ENCODE data around the gene LMOD3.

Gene LMOD3

GRCh38 chr3:69165744-69166143 lies 43.3 kb upstream of the LMOD3 start:
- Histone ChIP-seq H3K9ac (ENCODE audit: low read length) (no peak overlapping the region), H3K9me3 (ENCODE audit: insufficient read depth, low read length) (no peaks in the 10 kb centered on the region), H3K27me3 (ENCODE audit: low read length) (no peaks in the 10 kb centered on the region), H3K79me2 (ENCODE audit: insufficient read depth, low read length) (no peaks in the 10 kb centered on the region), H3K9me2 (replicated peaks; ENCODE audit: insufficient read depth, low read length) (no peaks in the 10 kb centered on the region), H3K36me3 (ENCODE audit: low read length) (no peaks in the 10 kb centered on the region), H3K27ac (ENCODE audit: low read depth, low read length) (no peak overlapping the region), H2AFZ (ENCODE audit: low read depth, low read length, severe bottlenecking) (no peak overlapping the region), H3K4me3 (ENCODE audit: insufficient read depth, low read length, poor library complexity, severe bottlenecking) (no peak overlapping the region), H3F3A (ENCODE audit: insufficient read depth) (no peaks in the 10 kb centered on the region), H4K20me1 (ENCODE audit: low read depth, low read length) (no peaks in the 10 kb centered on the region), H3K4me2 (ENCODE audit: low read depth, low read length, poor library complexity, severe bottlenecking) (no peak overlapping the region)
- TF ChIP-seq EZH2phosphoT487 (conservative IDR thresholded peaks at IDR 0.05; ENCODE audit: low read length) (no peak), CTCF (IDR thresholded peaks at IDR 0.05; ENCODE audit: insufficient read depth, low read length, poor library complexity, severe bottlenecking) (no peak)

- Histone ChIP-seq H3K27me3 (ENCODE audit: low read length) (no peaks in the 10 kb centered on the region), H3F3A (ENCODE audit: insufficient read depth) (no peaks in the 10 kb centered on the region), H3K36me3 (ENCODE audit: low read length) (no peaks in the 10 kb centered on the region), H4K20me1 (ENCODE audit: low read depth, low read length) (no peaks in the 10 kb centered on the region), H3K4me2 (ENCODE audit: low read depth, low read length, poor library complexity, severe bottlenecking) (no peak overlapping the region), H3K9me2 (replicated peaks; ENCODE audit: insufficient read depth, low read length) (no peaks in the 10 kb centered on the region), H3K9me3 (ENCODE audit: insufficient read depth, low read length) (no peaks in the 10 kb centered on the region), H3K9ac (ENCODE audit: low read length) (no peak overlapping the region), H3K79me2 (ENCODE audit: insufficient read depth, low read length) (no peaks in the 10 kb centered on the region), H2AFZ (ENCODE audit: low read depth, low read length, severe bottlenecking) (no peak overlapping the region), H3K4me3 (ENCODE audit: insufficient read depth, low read length, poor library complexity, severe bottlenecking) (no peak overlapping the region), H3K27ac (ENCODE audit: low read depth, low read length) (no peak overlapping the region)
- TF ChIP-seq EZH2phosphoT487 (conservative IDR thresholded peaks at IDR 0.05; ENCODE audit: low read length) (no peak), CTCF (IDR thresholded peaks at IDR 0.05; ENCODE audit: insufficient read depth, low read length, poor library complexity, severe bottlenecking) (no peak)
These were observed 41.9 kb upstream of the LMOD3 start for GRCh38 chr3:69164296-69164695.

- Histone ChIP-seq H3K27ac (ENCODE audit: low read depth, low read length) (no peak overlapping the region), H3K9ac (ENCODE audit: low read length) (no peak overlapping the region), H4K20me1 (ENCODE audit: low read depth, low read length) (no peaks in the 10 kb centered on the region), H3K27me3 (ENCODE audit: low read length) (no peaks in the 10 kb centered on the region), H3K9me3 (ENCODE audit: insufficient read depth, low read length) (no peaks in the 10 kb centered on the region), H3K4me2 (ENCODE audit: low read depth, low read length, poor library complexity, severe bottlenecking) (no peak overlapping the region), H3F3A (ENCODE audit: insufficient read depth) (no peaks in the 10 kb centered on the region), H3K9me2 (replicated peaks; ENCODE audit: insufficient read depth, low read length) (no peaks in the 10 kb centered on the region), H3K79me2 (ENCODE audit: insufficient read depth, low read length) (no peaks in the 10 kb centered on the region), H3K36me3 (ENCODE audit: low read length) (no peaks in the 10 kb centered on the region), H2AFZ (ENCODE audit: low read depth, low read length, severe bottlenecking) (no peak overlapping the region), H3K4me3 (ENCODE audit: insufficient read depth, low read length, poor library complexity, severe bottlenecking) (no peak overlapping the region)
- TF ChIP-seq EZH2phosphoT487 (conservative IDR thresholded peaks at IDR 0.05; ENCODE audit: low read length) (no peak), CTCF (IDR thresholded peaks at IDR 0.05; ENCODE audit: insufficient read depth, low read length, poor library complexity, severe bottlenecking) (no peak)
These were observed 40.0 kb upstream of the LMOD3 start for GRCh38 chr3:69162308-69162980.
